Measurements from ENCODE around the gene STRADB.
"Not testable (repeated sequence)": the region's sequence is repeated elsewhere in the genome, so short reads cannot be mapped to it uniquely, and the experiment has no call there.

Gene STRADB

DNA sequence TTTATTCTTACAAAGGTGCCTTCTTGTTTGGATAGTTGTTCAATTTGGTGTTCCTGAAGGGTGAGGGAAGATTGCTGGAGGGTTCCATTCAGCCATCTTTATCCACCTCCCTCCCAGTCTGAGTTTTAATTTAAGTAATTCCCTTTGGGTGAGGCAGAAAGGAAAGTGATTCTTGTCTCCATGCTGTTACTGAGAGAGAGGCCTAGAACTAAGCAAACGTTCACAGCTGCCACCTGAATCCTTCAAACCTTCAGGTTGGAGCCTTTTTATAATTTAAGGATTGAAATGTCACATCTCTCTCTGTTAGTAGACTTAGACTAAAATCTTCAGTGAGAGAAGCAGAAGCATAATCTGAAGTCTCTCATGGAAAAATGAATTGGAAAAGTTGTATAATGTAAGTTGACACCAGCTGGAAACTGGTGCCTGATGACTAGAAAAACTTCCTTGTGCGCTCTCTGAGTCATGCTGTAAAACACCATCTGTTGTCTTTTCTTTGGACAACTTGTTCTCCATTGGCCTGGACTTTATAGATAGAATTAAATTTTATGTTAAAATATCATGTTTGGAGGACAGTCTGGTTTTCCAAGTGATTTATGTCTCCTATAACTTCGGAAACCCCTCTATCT lies 14.6 kb downstream of the STRADB start:
- no peak for DNase-seq (ENCODE audit: low read depth)

DNA sequence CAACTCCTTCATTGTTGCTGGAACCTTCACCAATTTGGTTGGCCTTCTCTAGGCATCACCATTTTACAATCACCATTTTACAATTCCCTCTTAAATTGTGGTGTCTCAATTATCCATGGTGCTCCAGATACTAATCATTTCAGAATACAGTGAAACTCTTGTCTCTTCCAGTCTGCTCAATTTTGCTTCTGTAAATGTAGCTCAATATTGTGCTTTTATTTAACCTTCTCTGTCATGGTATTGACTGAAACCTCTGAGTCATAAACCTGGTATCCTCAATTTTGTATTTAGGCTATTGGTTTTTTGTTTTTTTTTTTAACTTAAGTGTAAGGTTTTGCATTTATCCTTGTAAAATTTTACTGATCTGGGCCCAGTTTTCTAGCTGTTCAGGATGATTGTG lies 16.1 kb downstream of the STRADB start:
- no peak for DNase-seq (ENCODE audit: low read depth)

GRCh38 chr2:201470821-201471731 lies 19.5 kb downstream of the STRADB start:
- no peak for DNase-seq (ENCODE audit: low read depth)

DNA sequence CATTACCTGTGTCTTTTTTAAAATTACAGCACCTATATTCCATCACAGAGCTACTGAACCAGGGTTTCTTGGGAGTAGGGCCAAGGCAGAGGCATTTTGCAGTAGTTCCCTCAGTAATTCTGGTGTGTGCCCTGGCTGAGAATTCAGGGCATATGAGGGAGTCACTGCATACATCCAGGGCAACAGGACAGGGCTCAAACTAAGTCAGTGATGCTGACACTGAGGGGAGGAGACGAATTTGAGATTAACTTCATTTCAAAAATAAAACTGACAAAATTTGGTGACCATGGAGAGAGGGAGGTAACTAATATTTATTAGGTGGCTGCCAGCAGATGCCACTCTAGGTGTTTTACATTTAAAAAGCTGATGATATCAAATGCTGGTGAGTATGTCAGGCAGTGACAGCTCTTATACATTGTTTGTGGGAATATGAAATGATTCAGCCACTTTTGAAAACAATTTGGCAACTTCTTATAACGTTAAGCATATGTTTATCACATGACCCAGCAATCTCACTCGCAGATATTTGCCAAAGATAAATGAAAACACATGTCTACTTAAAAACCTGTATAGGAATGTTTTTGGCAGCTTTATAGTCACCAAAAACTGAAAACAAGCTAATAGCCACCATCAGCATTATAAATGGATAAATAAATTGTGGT lies 20.3 kb downstream of the STRADB start:
- no peak for DNase-seq (ENCODE audit: low read depth)

GRCh38 chr2:201472411-201472810 lies 20.9 kb downstream of the STRADB start:
- no peak for DNase-seq (ENCODE audit: low read depth)

DNA sequence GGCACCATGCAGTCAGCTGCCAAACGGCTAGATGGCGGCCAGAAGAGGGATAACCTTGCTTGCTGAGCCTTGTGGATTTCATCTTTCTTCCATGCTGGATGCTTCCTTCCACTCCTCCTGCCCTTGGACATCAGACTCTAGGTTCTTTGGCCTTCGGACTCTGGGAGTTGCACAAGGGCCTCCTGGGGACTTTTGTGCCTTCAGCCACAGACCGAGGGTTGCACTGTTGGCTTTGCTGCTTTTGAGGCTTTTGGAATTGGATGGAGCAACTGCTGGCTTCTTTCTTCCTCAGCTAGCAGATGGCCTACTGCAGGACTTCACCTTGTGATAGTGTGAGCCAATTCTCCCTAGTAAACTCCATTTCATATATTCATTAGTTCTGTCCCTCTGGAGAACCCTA lies 31.0 kb downstream of the STRADB start:
- DNase-seq (ENCODE audit: low read depth), result no peak

DNA sequence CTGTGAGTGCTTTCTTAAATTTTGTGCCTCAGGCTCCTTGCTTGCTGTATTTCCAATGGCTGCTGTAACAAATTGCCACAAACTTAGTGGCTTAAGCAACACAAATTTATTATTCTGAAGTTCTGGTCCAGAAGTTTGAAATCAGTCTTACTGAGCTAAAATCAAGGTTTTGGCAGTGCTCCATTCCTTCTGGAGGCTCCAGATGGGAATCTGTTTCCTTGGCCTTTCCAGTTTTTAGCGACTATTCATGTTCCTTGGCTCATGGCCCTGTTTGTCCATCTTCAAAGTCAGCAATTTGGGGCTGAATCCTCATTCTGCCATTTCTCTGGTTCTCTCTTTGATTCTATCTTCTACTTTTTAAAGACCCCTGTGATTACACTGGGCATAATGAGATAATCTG lies 31.8 kb downstream of the STRADB start:
- DNase-seq (ENCODE audit: low read depth), result no peak

- DNase-seq (ENCODE audit: low read depth), result not testable (repeated sequence)
These were observed 32.2 kb downstream of the STRADB start for GRCh38 chr2:201483758-201484157.

DNA sequence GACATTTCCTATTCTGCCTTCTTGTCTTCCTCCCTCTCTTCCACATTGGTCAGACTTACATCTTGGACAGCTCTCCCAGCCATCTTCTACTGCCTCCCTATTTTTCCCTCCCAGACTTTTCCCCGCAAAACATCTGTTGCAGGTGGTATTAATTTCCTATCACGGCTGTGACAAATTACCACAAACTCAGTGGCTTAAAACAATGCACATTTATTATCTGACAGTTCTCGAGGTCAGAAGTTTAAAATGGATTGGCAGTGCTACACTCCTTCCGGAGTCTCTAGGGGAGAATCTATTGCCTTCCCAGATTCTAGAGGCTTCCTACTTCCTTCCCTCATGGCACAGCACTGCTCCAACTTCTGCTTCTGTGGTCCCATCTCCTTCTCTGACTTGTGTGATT lies 33.3 kb downstream of the STRADB start:
- DNase-seq (ENCODE audit: low read depth), result no peak

GRCh38 chr2:201490291-201490690 lies 38.8 kb downstream of the STRADB start:
- no peak for DNase-seq (ENCODE audit: low read depth)

GRCh38 chr2:201496785-201497184 lies 45.2 kb downstream of the STRADB start:
- no peak for DNase-seq (ENCODE audit: low read depth)

- DNase-seq (ENCODE audit: low read depth), result no peak
These were observed 49.0 kb downstream of the STRADB start for GRCh38 chr2:201500534-201500933.

- no peak for DNase-seq (ENCODE audit: low read depth)
These were observed 51.2 kb downstream of the STRADB start for GRCh38 chr2:201502713-201503112.

DNA sequence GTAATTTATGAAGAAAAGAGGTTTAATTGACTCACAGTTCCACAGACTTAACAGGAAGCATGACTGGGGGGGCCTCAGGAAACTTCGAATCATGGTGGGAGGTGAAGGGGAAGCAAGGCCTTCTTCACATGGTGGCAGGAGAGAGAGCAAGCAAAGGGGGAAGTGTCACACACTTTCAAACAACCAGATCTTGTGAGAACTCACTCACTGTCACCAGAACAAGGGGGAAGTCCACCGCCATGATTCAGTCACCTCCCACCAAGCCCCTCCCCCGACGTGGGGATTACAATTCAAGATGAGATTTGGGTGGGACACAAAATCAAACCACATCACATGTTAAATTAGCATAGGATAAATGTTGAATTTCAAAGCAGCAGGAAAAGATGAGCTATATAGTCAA lies 56.2 kb downstream of the STRADB start:
- no peak for DNase-seq (ENCODE audit: low read depth)

DNA sequence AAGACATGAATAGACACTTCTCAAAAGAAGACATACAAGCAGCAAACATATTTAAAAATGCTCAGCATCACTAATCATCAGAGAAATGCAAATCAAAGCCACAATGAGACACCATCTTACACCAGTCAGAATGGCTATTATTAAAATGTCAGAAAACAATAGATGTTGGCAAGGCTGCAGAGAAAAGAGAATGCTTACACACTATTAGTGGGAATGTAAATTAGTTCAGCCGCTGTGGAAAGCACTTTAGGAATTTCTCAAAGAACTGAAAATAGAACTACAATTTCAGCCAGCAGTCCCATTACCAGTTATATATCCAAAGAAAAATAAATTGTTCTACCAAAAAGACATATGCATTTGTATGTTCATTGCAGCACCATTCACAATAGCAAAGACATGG lies 61.7 kb downstream of the STRADB start:
- no peak for DNase-seq (ENCODE audit: low read depth)

- DNase-seq (ENCODE audit: low read depth), result no peak
These were observed 64.2 kb downstream of the STRADB start for GRCh38 chr2:201515573-201516246.

DNA sequence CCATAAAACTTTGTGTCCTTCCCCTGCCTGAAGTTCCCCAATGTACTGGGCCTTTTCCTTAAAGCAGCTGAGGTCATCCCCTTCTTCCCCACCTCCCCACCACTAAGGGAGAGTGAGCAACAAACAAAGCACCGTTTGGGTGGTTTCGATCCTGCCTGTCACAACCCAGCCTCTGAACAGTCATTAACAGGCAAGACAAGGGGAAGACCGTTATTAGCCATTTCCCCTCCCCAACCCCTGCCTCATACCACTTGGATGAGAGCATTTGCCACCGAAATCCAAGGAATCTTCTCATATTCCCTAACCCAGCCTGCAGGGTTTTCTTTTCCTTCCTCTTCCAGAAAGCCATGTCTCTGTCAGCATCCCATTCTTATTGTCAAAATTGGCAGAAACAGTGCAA lies 65.6 kb downstream of the STRADB start:
- no peak for DNase-seq (ENCODE audit: low read depth)

- DNase-seq (ENCODE audit: low read depth), result no peak
These were observed 68.7 kb downstream of the STRADB start for GRCh38 chr2:201520201-201520600.

- no peak for DNase-seq (ENCODE audit: low read depth)
These were observed 71.4 kb downstream of the STRADB start for GRCh38 chr2:201522965-201523364.

DNA sequence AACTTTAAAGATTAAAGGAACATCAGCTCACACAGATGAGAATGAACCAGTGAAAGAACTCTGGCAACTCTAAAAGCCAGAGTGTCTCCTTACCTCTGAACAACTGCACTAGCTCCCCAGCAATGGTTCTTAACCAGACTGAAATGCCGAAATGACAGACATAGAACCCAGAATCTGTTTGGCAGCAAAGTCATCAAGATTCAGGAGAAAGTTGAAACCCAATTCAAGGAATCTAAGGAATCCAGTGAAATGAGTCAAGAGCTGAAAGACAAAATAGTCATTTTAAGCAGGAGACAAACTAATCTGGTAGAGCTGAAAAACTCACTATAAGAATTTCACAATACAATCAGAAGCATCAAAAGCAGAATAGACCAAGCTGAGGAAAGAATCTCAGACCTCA lies 72.0 kb downstream of the STRADB start:
- DNase-seq (ENCODE audit: low read depth), result no peak
